Activated CD8-positive, alpha-beta T cell treated with anti-CD3 and anti-CD28 coated beads for 36 hours (primary cell): ENCODE results near the gene PTPRJ. TPM values are rescaled to one million over a fixed set of nuclear protein-coding genes. Genes with fewer than 3 reads are reported as not detected.

Experiments
- ATAC-seq: fragments of 200-7000 bp; cut with Tn5 transposase; one replicate; pipeline ENCODE4 v1.10.0; 2021; ENCODE audit warnings: mild to moderate bottlenecking, moderate library complexity
- CTCF ChIA-PET: fragments of 350-600 bp; sonication (Branson Sonifier 250); formaldehyde crosslinking; loops from one replicate; lab custom pipeline; 2021; ENCODE audit warnings: antibody characterized with exemption; lab: Charles Lee
- POLR2A ChIA-PET: fragments of 350-600 bp; sonication (Branson Sonifier 250); formaldehyde crosslinking; loops from one replicate; lab custom pipeline; 2021; ENCODE audit warnings: antibody characterized with exemption; lab: Charles Lee
- DNase-seq: peaks from one replicate; pipeline ENCODE4 v3.0.0-alpha.2; 2020
- H3K27ac Mint-ChIP-seq: one replicate; pipeline ENCODE4 v1.8.0; 2021; ENCODE audit warnings: mild to moderate bottlenecking, mixed read lengths
- H3K27me3 Mint-ChIP-seq: one replicate; pipeline ENCODE4 v1.8.0; 2021; ENCODE audit warnings: mixed read lengths
- H3K36me3 Mint-ChIP-seq: one replicate; pipeline ENCODE4 v1.8.0; 2021; ENCODE audit warnings: low read depth, mixed read lengths
- H3K4me1 Mint-ChIP-seq: one replicate; pipeline ENCODE4 v1.8.0; 2021; ENCODE audit warnings: low read depth, mixed read lengths
- H3K4me3 Mint-ChIP-seq: one replicate; pipeline ENCODE4 v1.8.0; 2021; ENCODE audit warnings: mild to moderate bottlenecking, moderate library complexity, mixed read lengths
- H3K9me3 Mint-ChIP-seq: one replicate; pipeline ENCODE4 v1.8.0; 2021; ENCODE audit warnings: mixed read lengths
- CTCF ChIP-seq: fragments of 200-600 bp; IDR thresholded peaks from one replicate; pipeline ENCODE4 v1.8.0; 2022; ENCODE audit warnings: antibody characterized with exemption, mild to moderate bottlenecking
- intact Hi-C: fragments of 100-400 bp; cut with micrococcal nuclease; formaldehyde crosslinking; loops from one replicate; pipeline ENCODE4 v1.10.0; 2022
- total RNA-seq, 2 experiments: library from RNA; stranded (reverse); gene quantifications; one replicate each; pipeline ENCODE4 v1.2.3, GENCODE V29; 2021

PTPRJ gene
- total RNA-seq, 2 experiments from 2014 or later, result 21.5 to 23.4 TPM

- ChIA-PET CTCF (interaction anchor here (0.5 to 12.6 kb wide), 23 partner anchors 8 to 628 kb away, joined by 3 to 161 read pairs (median 5); no protein-coding TSS in a partner anchor), POLR2A (interaction anchor here (0.5 to 3.2 kb wide), 8 partner anchors 11 to 226 kb away, joined by 3 to 13 read pairs (median 4); no protein-coding TSS in a partner anchor)
- Mint-ChIP-seq H3K27me3 (no peaks in the 10 kb centered on the region), H3K9me3 (no peaks in the 10 kb centered on the region), H3K4me1 (peaks cover 54% of the 10 kb centered on the region), H3K36me3 (peaks cover 2% of the 10 kb centered on the region), H3K27ac (peak overlapping the region; percentile 79), H3K4me3 (no peak overlapping the region)
- intact Hi-C loops, result no loop called here
- no peak for TF ChIP-seq CTCF
- DNase-seq (peak; percentile 65), ATAC-seq (peak; percentile 50)
Measured at GRCh38 chr11:48107188-48107704, 126.9 kb downstream of the PTPRJ start.

- Mint-ChIP-seq H3K4me3 (no peak overlapping the region), H3K9me3 (no peaks in the 10 kb centered on the region)
Measured at GRCh38 chr11:48108231-48109045, 128.1 kb downstream of the PTPRJ start.

GRCh38 chr11:48109046-48109666 is 128.8 kb downstream of the PTPRJ start:
- POLR2A ChIA-PET, result interaction anchor here (0.9 to 3.2 kb wide), 5 partner anchors 12 to 178 kb away, joined by 5 to 13 read pairs (median 6); no protein-coding TSS in a partner anchor
- intact Hi-C loops, result loop anchor here (1.0 kb wide), 1 partner anchor 103 kb away; no protein-coding TSS in a partner anchor
- Mint-ChIP-seq H3K36me3 (peaks cover 5% of the 10 kb centered on the region), H3K4me3 (peak overlapping the region; percentile 59), H3K27ac (peak overlapping the region; percentile 95), H3K27me3 (no peaks in the 10 kb centered on the region), H3K9me3 (no peaks in the 10 kb centered on the region), H3K4me1 (peaks cover 46% of the 10 kb centered on the region)
- CTCF ChIA-PET, result interaction anchor here (0.6 to 12.6 kb wide), 33 partner anchors 9 to 256 kb away, joined by 3 to 161 read pairs (median 5); no protein-coding TSS in a partner anchor
- no peak for DNase-seq
- ATAC-seq, result peak; percentile 22
- no peak for TF ChIP-seq CTCF

More at GRCh38 chr11:48108231-48109045, 128.1 kb downstream of the PTPRJ start:
- Mint-ChIP-seq H3K27ac (peak overlapping the region; percentile 95), H3K4me1 (peaks cover 49% of the 10 kb centered on the region), H3K36me3 (peaks cover 5% of the 10 kb centered on the region), H3K27me3 (no peaks in the 10 kb centered on the region)
- intact Hi-C loops, result loop anchor here (1.0 kb wide), 1 partner anchor 102 kb away; no protein-coding TSS in a partner anchor
- DNase-seq (no peak), ATAC-seq (no peak)
- CTCF ChIA-PET, result interaction anchor here (0.6 to 12.6 kb wide), 45 partner anchors 9 to 260 kb away, joined by 3 to 161 read pairs (median 4); partner anchors contain the start of gene NUP160
- POLR2A ChIA-PET, result interaction anchor here (0.9 to 3.2 kb wide), 8 partner anchors 11 to 174 kb away, joined by 3 to 13 read pairs (median 5); no protein-coding TSS in a partner anchor
- TF ChIP-seq CTCF, result no peak

- ATAC-seq (no peak), DNase-seq (no peak)
- TF ChIP-seq CTCF, result no peak
- Mint-ChIP-seq H3K4me1 (peaks cover 46% of the 10 kb centered on the region), H3K27ac (peak overlapping the region; percentile 95), H3K9me3 (peaks cover 11% of the 10 kb centered on the region), H3K4me3 (no peak overlapping the region), H3K27me3 (no peaks in the 10 kb centered on the region), H3K36me3 (peaks cover 16% of the 10 kb centered on the region)
- POLR2A ChIA-PET, result interaction anchor here (1.8 kb wide), 1 partner anchor 11 kb away, joined by 5 read pairs; no protein-coding TSS in a partner anchor
- CTCF ChIA-PET, result interaction anchor here (0.8 to 12.6 kb wide), 8 partner anchors 9 to 230 kb away, joined by 3 to 161 read pairs (median 4); no protein-coding TSS in a partner anchor
- intact Hi-C loops, result loop anchor here (1.0 to 5.0 kb wide), 2 partner anchors 176 to 263 kb away; partner anchors contain the start of gene NUP160
Measured at GRCh38 chr11:48110509-48110766, 130.1 kb downstream of the PTPRJ start.
